Measurements from ENCODE around the gene QRICH2.
"Not testable (repeated sequence)": the region's sequence is repeated elsewhere in the genome, so short reads cannot be mapped to it uniquely, and the experiment has no call there.

QRICH2 gene

GRCh38 chr17:76244721-76245120 is 63.4 kb downstream of the QRICH2 start:
- not testable (repeated sequence) for DNase-seq

GRCh38 chr17:76243826-76244679 is 64.0 kb downstream of the QRICH2 start:
- no peak for DNase-seq

GRCh38 chr17:76241691-76242255 is 66.3 kb downstream of the QRICH2 start:
- no peak for DNase-seq

GRCh38 chr17:76241204-76241538 is 66.9 kb downstream of the QRICH2 start:
- DNase-seq, result no peak

- DNase-seq, result peak; percentile 58
Observed at GRCh38 chr17:76240461-76241203, 67.4 kb downstream of the QRICH2 start, which contains the start of gene RNF157. Gene RNF157, minus strand, starts transcription at chr17:76240493. Its CDS starts 253 bp downstream, at chr17:76240240.

GRCh38 chr17:76239538-76240274 is 68.4 kb downstream of the QRICH2 start:
- peak; percentile 12 for DNase-seq

- DNase-seq, result no peak
Observed at GRCh38 chr17:76238847-76239537, 69.1 kb downstream of the QRICH2 start.

GRCh38 chr17:76237859-76238313 is 70.2 kb downstream of the QRICH2 start:
- no peak for DNase-seq

- no peak for DNase-seq
Observed at GRCh38 chr17:76236603-76237002, 71.5 kb downstream of the QRICH2 start.

GRCh38 chr17:76235883-76236282 is 72.2 kb downstream of the QRICH2 start:
- no peak for DNase-seq

GRCh38 chr17:76234354-76234679 is 73.8 kb downstream of the QRICH2 start:
- no peak for DNase-seq

- no peak for DNase-seq
Observed at GRCh38 chr17:76233588-76234353, 74.3 kb downstream of the QRICH2 start.

GRCh38 chr17:76232342-76232741 is 75.7 kb downstream of the QRICH2 start:
- no peak for DNase-seq

GRCh38 chr17:76226749-76227148 is 81.3 kb downstream of the QRICH2 start:
- not testable (repeated sequence) for DNase-seq

GRCh38 chr17:76225373-76226086 is 82.5 kb downstream of the QRICH2 start:
- not testable (repeated sequence) for DNase-seq

All from stimulated activated CD4-positive, alpha-beta T cell treated with anti-CD3 and anti-CD28 coated beads, Interleukin-12 subunit alpha, Interleukin-12 subunit beta, amount 100 ng/mL, for 4 hours (primary cell).